Activated CD4-positive, alpha-beta T cell treated with anti-CD3 and anti-CD28 coated beads, Interleukin-2, Interleukin-6, amounts not matched to agents 100 ng/mL and 50 ng/mL, durations not matched to agents 16 hours and 8 hours (primary cell): ENCODE data around the gene SRD5A1.

Experiments used
- DNase-seq: peaks from one replicate; pipeline ENCODE4 v3.0.0-alpha.2; 2020

The SRD5A1 gene, protein sequence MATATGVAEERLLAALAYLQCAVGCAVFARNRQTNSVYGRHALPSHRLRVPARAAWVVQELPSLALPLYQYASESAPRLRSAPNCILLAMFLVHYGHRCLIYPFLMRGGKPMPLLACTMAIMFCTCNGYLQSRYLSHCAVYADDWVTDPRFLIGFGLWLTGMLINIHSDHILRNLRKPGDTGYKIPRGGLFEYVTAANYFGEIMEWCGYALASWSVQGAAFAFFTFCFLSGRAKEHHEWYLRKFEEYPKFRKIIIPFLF

DNA sequence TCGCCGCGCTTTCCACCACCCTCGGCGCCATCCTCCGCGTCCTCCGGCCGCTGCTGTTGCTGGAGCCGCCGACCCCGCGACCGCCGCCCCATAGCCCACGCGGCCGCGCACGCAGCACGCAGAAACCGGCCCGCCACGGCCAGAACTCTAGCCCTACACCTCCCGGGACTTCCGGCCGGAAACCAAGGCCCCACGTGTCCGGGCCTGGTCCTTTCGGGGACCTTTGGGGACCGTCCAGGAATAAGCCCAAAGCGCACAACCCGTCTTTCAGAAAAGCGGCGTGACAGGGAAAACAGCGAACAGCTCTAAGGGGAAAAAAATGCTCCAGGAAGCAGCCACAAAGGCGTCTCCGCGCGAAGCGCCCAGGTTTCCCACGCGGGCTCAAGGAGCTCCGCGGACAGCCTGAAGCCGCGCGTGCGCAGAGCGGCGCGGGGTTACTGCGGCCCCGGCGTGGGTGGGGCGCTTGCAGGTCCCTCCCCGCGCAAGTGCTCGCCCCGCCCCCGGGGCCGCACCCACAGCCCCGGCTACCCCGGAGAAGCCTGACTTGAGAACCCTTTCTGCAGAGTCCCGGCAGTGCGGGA, at the start of gene SRD5A1, which contains the start of gene NSUN2:
SRD5A1 (plus strand) TSS at position 553 of the 581 bp plus-strand sequence. CDS start 137 bp downstream, outside the sequence.
NSUN2 (minus strand) TSS at position 157 of the 581 bp plus-strand sequence; CDS start at position 92, 65 bp downstream.
- peak; percentile 93 for DNase-seq

DNA sequence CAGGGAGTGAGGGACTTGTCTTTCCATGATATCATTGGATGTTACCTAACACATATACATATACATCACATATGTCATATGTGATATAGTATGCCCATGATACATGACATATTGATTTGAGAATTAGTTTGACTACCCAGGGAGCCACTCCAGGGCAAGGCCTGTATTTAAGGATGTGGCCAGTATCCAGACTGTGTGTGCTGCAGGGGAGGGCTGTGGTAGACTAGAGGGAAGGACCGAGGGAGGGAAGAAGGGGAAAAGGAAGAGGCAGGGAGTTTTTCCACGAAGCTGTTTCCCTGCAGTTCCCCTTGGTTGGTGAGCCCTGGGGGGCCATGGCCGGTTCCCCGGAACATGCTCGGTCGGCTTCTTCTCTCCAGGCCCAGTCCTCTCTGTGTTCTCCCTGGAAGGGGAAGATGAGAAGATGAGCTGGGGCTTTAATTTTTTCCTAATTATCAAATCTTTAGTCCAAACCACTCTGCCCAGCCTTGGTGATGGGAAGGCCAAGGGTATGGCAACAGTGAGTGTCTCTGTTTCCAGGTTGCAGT, 49.1 kb upstream of the SRD5A1 start:
- no peak for DNase-seq

DNA sequence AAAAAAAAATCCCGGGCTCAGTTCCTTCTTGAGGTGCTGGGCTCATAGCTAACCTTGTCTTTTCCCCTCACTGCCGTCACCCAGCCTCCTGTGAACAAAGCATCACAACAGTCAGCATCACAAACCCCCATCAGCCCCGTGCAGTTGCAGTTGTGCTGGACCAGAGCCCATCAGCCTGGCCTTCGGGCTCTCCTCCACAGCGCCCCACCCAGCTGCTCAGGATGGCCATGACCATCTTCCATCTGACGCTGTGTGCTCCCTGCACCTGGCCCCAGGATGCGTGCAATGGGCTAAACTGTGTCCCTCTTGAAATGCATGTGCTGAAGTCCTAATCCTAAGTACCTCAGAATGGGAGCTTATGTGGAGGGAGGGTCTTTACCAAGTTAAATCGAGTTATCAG, 48.5 kb upstream of the SRD5A1 start:
- DNase-seq, result no peak

DNA sequence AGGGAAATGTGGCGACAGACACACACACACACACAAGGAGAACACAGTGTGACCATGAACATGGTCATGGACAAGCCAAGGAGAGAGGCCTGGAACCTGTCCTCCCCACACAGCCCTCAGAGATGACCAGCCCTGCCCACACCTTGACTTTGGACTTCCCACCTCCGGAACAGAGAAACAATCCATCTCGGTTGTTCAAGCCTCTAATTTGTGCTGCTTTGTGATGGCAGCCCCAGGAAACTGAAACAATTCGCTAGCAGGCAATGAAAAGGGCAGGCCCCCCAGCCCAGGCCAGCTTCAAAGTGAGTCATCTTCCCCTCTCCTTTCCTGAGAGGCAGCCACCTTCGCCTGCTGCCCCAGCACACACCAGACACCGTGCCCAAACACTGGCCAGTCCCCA, 48.1 kb upstream of the SRD5A1 start:
- no peak for DNase-seq

DNA sequence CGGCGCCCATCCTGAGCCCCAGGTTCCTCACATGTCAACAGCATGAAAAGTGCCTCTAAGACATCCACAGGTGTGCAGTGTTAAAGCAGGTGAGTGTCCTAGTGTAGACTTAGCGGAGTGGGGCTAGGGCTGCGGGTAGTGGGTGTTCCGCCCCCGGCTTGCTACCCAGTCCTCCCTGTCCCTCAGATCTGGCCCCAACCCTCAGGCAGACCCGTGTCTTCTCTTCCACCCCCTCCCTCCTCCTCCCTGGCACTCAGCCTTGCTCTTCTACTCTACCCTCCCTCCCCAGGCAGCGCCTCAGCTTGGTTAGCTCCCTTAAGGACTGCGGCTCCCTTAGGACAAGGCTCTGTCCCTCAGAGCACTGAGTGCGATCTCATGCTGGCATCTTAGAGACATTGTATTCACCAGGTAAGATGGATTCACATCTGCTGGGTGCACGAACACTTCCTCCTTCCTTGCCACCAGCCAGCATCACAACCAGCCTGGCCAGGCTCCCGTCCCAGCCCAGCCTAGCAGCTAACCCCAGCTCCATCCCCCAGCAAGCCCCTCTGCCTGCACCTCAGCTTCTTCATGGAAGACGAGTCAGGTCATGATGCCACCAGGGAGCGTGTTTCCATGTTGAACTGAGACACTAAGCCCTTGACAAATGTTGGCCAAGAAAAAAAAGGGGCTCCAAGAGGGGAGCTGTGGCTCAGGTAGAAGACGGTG, 47.1 kb upstream of the SRD5A1 start:
- DNase-seq, result no peak

DNA sequence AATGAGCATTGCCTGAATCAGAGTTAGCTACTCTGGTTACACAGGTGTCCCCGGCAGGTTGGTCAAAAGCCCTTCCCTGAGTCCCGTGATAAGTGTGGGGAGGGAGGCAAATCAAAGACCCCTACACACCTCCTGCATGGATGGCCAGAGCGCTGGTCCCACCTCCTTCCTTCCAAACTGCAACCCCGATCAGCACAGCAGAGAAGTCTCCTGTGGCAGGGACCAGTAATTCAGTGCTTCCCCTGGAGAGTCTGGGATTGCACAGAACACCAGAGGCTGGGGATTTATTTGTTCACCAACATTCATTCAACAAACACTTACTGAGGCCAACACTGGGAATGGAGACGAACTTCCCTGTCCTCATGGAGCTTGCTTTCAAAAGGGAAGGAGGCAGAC, 46.6 kb upstream of the SRD5A1 start:
- DNase-seq, result no peak

DNA sequence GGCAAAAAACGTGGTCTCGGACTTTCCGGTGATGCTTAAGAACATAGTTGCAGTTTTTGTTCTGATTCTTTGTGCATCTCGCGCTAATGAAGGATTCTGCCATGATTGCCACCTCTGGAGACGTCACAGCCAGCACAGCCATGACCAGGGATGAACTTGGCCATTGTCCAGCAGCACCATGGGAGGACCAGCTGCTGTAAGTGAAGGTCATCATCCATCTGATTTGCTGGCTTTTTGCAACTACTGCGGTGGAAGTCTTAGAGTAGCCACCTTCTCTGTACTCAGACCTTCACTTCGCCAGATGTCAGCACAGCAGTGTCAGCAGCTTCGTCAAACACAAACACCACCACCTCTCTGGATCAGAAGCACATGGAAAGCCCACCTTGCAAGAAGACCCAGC, 46.1 kb upstream of the SRD5A1 start:
- DNase-seq, result no peak

DNA sequence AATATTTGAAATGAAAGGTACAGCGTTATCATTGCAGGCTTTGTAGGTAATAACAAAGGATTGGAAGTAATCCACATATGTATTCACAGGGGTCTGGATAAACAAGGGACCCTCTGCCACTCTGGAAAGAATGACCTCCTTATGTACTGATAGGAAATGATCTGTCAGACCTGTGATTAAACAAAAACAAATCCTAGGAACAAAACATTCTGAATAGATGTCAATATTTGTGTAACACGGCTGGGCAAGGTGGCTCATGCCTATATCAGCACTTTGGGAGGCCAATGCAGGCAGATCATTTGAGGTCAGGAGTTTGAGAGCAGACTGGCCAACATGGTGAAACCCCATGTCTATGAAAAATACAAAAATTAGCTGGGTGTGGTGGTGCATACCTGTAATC, 42.7 kb upstream of the SRD5A1 start:
- DNase-seq, result no peak

DNA sequence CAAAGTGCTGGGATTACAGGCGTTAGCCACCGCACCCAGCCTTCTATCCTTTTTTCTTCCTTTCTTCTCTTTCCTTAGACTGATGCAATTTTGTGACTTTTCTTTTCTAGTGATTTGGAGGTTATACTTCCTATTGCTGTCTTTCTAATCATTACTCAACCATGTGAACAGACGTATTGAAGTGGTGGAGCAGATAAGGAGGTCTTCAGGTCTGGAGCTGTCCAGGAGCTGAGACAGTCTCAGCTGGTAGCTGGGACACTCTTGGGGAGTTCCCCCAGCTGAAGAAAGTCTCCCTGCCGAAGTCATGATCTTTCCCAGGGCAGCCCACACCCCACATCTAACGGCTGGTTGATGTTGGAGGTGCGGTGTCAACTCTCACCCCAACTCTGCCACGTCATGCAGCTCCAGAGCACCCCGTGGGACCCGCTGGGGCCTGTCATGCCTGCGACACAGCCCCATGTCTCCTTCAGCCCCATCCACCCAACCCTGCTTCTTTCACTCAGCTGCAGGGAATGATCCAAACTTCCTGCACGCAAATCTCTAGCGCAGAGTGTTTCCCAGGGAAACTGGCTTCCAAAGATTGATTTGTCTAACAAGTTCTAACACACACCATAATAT, 41.5 kb upstream of the SRD5A1 start:
- DNase-seq, result no peak

DNA sequence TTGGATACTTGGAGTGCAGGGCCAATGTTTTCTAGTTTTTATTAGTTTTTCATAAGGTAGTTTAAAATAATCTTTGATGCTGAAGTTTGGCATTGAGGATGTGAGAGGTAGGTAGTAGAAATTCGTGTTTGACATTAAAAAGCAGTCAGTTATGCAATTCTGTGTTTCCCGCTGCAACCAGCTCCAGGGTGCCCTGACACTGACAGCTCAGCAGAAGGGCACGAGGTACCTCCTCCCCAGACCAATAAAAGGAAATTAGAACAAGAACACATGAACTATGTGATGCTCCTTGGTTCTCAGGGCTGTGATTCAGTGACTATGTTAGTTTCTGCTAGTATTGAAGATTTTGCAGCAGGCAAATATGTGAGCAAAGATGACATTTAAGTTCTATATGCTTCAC, 40.6 kb upstream of the SRD5A1 start:
- no peak for DNase-seq

DNA sequence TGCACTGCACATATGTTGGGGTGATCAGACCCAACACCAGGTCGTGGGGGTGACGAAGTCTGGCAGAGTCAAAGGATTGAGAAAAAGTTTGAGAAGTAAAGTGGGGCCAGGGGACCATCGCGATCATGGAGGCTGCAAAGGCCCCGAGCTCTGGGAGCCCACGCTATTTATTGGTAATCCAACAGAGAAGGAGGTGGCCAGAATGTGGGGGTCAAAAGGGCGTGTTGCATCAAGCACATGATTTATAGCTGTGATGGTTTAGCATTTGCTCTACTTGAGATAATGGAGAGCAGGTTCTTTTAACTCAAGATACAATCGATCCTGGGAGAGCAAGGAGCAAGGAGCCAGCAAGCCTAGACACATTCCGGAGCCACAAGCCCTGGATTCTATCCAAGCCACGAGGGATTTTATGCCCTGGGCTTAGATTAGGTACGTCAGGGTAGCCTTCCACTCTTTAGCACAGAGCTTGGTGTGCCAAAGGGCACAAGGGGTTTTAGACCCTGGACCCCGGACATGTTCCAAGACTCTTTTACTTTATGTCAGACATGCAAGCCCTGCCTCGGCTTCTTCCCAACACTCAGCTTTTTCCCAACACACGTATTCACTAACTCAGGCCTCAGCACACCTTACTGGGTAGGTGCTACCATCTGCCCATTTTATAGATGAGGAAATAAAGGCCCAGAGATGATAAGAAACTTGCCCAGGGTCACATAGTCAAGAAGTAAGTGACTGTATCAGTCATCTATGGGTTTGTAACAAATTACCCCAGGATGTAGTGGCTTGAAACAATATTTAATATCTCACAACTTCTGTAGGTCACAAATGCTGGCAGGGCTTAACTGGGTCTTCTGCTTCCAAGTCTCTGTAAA, 39.9 kb upstream of the SRD5A1 start:
- DNase-seq, result no peak

DNA sequence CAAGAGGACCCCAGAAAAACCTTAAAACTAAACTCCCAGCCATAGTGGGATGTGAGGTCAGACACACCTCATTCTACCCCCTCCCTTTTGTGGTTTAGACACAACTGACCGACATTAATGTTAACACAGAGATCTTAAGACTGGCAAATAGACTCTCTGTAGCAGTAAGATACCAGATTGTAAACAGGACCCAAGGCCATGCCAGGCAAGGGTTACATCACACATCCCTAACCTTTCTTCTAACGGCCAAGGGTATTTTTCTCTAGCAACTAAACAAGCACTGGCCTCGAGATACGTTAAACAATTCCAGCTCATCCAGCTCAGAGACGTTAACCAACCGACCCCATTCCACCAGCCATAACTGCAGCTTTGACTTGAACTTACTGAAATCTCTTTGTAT, 39.2 kb upstream of the SRD5A1 start:
- no peak for DNase-seq

DNA sequence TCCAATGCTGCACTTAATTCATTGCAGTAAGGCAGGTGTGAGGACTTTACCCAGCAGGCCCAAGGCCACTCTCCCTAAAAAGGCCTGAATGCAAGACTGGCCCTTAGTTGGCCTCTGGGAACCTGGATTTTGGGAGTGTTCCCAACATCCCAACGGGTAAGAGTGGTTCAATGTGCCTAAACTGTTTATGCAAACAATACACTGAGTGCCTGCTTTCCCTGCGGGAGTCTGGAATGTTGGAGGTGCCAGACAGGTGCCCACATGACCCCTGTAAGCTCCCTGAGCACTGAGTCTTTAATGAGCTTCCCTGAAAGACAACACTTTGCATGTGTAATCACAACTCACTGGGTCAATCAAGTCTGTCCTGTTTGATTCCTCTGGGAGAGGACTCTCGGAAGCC, 37.8 kb upstream of the SRD5A1 start:
- no peak for DNase-seq

DNA sequence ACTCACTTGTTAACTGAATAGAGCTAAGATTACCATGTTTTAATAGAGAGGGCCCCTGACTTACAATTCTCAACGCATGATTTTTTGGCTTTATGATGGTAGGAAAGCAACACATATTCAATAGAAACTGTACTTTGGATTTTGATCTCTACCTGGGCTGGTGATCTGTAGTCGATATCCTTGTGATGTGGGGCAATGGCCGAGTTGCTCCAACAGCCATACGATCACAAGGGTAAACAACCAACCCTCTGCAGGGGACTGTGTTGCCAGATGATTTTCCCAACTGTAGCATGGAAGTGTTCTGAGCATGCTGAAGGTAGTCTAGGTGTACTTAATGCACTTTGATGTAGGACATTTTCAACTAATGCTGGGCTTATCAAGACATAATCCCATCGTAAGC, 36.9 kb upstream of the SRD5A1 start:
- no peak for DNase-seq

DNA sequence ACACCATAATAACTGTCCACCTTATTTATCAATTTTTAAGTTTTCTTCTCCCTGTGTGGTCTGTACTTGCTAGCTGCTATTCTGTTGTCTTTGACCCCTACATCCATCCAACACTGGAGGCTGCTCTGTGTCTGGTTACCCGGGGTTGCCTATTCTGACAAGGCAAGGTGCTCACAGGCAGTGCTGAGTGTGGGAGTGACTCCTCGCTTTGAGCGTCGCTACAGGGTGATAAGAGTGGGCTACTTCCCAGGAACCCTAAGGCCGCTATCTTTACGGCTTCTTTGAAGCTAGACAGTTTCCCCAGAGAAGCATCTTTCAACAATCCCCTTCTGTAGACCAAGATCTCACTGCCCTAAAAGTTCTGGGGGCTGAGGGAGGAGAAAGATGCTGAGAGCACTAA, 35.7 kb upstream of the SRD5A1 start:
- DNase-seq, result no peak

DNA sequence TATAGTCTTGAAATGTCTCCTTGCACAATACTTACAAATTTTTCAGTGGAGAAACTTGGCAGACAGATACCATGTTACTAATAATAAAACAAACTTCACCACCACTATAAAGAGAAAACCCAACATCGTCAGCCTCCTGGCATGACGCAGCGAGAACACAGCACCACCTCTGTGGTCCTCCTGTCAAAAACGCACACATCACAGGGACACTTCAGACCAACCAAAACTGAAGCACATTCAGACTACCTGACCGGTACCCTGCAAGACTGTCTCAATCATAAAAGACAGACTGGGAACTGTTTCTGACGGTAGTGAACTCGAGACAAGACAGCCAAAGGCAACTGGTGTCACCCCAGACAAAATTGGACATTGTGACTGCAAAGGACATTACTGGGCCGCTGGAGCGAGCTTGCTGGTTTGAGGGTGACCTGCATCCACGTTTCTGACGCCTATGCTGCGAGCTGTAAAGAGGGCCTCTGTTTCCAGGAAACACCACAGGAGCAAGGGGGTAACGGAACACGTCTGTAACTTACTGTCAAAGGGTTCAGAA, 34.8 kb upstream of the SRD5A1 start:
- no peak for DNase-seq

DNA sequence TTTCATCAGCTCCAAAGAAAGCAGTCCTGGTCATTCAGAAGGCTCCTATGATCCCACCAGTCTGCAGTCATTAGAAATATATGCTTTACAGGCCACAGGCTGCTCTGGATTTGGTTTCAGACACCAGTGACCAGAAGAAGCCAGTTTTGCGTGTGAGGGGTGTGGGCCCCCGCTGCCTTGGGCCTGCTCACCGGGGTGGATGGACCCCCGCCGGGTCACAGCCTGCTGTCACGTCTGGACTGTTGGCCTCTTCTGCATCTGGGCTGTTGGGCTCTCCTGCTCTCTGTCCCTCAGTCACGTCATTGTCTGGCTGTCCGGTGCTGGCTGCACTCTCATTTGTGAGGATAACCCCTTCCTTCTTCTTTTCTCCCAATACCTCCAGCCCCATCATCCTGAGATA, 33.5 kb upstream of the SRD5A1 start:
- DNase-seq, result no peak

DNA sequence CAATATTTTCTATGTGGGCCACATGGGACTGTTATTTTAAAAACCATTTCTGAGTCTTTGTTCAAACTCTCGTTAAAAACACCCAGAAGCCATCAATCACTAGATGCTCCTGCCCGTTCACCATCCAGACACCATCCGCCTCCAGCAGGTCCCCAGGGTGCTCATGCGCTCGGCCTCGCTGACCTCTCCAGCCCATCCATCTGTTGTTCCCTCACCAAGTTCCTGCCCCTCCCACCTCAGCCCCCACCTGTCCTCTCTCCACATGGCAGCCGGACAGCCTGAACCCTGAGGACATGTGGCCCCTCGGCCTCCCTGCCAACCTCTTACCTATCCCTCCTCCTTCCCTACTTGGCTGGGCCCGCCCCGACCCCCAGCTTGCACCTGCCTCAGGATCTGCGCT, 32.0 kb upstream of the SRD5A1 start:
- no peak for DNase-seq

DNA sequence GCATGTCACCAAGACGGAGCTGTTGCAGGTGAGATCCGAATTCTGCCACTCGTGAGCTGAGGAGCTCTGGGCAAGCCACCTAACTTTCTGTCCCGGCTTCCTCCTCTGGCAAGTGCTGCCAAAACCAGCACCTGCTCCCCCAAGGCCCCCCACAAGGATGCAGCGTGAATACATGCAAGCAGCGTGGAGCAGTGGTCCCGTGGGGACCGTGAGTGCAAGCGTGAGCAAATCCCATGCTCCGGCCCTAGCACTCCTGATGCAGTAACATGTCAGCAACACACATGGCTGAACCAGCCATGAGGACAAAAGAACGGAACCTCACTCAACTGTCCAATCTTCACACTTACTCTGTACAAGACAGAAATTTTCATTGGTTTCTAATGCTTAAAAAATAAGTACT, 31.4 kb upstream of the SRD5A1 start:
- DNase-seq, result no peak

DNA sequence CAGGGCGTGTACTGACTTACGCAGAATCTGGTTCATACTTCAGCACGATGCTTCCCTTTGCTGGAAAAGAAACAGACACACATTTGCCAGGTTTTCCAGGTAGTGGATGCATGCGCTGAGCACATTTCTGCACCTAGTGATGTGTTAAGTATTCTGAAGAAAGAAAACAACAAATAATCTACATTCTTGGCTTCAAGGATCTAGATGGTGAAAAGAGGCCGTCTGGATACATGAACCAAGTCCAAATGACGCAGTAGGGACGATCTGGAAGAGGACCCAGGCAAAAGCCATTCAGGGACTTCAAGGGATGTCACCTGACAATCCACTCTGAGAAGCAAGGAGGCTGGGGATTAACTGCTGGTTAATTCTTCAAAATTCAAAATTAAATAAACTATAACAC, 30.8 kb upstream of the SRD5A1 start:
- no peak for DNase-seq

DNA sequence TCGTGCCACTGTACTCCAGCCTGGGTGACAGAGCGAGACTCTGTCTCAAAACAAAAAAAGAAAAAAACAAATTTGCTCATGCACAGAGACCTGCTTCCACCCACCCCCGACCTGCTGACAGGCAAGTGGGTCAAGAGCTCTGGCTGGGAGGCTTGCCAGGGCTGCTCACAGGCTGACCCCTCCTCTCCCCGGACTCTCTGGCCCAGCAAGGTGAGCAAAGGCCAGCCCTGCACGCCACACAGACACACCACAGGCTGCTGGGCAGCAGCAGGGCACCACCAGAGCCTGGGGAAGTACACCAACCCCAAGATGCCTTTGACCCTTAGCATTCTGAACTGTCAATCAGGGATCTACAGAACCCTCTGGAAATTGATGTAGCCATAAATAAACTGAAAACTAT, 29.6 kb upstream of the SRD5A1 start:
- DNase-seq, result no peak

DNA sequence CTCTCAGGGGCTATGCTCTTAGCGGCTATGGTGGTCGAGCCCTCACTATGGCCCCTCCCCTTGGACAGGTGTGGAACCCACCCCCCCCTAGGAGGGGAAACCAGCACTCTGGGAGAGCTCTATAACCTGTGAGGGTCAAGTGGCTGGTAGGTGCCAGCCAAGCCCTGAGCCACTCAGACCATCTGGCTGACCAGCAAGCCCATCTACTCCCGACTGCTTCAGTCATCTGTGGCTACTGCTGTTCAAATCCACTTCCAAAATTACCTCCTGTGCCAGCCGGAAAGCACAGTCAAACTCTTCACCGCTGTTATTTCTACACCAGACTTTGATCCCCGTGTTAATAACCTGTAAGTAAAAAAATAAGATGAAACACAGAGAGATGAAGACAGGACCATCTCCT, 28.9 kb upstream of the SRD5A1 start:
- no peak for DNase-seq
